LNCAP (cell line): ENCODE data around the gene TRMT112.

Experiments
- TF ChIP-seq, protein P1 (sequence below): fragments of 450-650 bp; IDR thresholded peaks from 2 replicates; pipeline ENCODE4 v1.5.1; 2017; ENCODE audit warnings: mild to moderate bottlenecking

TRMT112 gene

DNA sequence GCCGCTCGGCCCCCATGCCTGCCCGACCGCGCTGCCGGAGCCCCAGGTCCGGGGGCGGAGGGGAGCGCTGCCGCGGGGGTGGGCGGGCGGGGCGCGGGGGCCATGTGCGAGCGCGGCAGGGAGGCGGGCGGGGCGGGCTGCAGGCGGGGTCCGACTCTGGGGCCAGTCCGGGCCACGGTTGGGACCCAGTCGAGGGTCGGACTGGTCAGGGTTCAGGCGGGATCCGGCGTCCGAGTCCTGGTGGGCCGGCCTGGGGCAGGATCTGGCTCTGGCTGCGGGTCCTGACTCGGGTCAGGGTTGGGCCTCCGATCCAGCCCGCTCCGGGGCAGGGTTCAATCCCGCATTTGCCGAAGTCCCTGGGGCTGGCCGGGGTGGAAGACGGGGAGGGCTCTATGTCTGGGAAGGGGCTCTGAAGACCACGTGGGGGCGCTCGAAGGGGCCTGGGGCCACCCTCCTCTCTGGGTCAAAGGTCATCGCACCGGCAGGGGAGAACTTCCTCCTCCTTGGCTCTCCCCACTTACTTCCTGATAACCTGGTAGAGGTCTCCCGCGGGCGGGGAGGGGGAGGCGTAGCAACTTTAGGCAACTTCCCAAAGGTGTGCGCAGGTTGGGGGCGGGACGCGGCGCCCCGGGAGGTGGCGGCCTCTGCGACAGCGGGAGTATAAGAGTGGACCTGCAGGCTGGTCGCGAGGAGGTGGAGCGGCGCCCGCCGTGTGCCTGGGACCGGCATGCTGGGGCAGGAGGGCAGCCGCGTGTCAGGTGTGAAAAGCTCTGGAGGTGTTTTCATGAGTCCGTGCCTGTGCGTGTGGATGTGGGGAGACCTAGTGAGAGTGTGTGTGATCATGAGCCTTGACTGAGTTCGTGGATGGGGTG, 11.4 kb downstream of the TRMT112 start:
- TF ChIP-seq, protein P1, sequence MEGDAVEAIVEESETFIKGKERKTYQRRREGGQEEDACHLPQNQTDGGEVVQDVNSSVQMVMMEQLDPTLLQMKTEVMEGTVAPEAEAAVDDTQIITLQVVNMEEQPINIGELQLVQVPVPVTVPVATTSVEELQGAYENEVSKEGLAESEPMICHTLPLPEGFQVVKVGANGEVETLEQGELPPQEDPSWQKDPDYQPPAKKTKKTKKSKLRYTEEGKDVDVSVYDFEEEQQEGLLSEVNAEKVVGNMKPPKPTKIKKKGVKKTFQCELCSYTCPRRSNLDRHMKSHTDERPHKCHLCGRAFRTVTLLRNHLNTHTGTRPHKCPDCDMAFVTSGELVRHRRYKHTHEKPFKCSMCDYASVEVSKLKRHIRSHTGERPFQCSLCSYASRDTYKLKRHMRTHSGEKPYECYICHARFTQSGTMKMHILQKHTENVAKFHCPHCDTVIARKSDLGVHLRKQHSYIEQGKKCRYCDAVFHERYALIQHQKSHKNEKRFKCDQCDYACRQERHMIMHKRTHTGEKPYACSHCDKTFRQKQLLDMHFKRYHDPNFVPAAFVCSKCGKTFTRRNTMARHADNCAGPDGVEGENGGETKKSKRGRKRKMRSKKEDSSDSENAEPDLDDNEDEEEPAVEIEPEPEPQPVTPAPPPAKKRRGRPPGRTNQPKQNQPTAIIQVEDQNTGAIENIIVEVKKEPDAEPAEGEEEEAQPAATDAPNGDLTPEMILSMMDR, result peak; percentile 48

DNA sequence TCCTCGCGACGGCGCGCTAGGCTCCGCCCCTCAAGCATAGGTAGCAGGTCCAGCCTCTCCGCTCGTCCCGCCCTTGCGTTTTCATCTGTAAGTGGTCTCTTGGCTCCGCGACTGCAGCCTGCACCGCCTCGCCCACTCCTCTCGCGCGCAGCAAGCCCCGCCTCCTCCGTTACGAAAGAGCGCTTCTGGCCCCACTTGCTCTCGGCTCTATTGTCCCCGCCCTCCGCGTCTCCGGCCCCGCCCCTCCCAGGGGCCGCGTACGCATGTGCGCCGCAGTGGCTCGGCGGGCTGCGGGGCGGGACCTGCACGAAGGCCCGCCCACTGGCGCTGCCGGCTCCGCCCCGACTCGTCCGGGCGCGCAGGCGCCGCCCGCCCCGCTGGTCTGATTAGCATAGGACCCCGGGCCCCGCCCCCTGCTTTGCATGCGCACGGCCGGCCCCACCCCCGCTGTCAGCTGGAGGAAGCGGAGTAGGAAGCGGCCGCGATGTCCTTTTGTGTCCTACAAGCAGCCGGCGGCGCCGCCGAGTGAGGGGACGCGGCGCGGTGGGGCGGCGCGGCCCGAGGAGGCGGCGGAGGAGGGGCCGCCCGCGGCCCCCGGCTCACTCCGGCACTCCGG, 12.2 kb downstream of the TRMT112 start, which contains the start of gene ESRRA:
ESRRA (plus strand) TSS at position 450 of the 616 bp plus-strand sequence. CDS start 1,656 bp downstream, outside the sequence.
- TF ChIP-seq, protein P1, result no peak

DNA sequence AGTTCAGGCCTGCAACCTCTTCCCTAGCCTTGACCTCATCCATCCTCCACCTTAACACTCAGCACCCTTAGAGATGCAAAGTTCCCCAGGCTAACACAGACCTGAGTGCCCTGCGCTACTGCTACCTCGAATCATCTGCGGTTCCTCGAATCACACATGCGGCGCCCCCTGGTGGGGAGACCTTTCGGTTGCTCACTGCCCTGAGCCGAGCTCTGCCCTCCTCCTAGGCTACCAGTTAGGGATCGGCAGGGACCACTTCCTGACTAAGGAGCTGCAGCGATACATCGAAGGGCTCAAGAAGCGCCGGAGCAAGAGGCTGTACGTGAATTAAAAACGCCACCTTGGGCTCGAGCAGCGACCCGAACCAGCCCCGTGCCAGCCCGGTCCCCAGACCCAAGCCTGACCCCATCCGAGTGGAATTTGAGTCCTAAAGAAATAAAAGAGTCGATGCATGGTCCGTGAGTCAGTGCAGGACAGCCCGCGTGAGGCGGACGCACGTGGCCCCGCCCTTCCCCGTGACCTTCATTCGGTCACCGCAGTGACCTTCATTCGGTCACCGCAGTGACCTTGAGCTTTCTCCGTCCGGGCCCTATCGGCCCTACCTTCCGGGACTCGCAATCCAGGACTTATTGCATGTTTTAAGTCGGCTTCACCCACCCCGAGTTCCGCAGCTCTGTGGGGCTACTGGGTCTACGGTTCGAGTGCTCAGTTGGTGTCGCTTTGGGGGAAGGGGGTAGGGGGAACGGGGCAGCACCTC, 12.9 kb downstream of the TRMT112 start:
- TF ChIP-seq, protein P1, result peak; percentile 87

- TF ChIP-seq, protein P1, result no peak
These were observed 13.4 kb downstream of the TRMT112 start for GRCh38 chr11:64304032-64304315.

DNA sequence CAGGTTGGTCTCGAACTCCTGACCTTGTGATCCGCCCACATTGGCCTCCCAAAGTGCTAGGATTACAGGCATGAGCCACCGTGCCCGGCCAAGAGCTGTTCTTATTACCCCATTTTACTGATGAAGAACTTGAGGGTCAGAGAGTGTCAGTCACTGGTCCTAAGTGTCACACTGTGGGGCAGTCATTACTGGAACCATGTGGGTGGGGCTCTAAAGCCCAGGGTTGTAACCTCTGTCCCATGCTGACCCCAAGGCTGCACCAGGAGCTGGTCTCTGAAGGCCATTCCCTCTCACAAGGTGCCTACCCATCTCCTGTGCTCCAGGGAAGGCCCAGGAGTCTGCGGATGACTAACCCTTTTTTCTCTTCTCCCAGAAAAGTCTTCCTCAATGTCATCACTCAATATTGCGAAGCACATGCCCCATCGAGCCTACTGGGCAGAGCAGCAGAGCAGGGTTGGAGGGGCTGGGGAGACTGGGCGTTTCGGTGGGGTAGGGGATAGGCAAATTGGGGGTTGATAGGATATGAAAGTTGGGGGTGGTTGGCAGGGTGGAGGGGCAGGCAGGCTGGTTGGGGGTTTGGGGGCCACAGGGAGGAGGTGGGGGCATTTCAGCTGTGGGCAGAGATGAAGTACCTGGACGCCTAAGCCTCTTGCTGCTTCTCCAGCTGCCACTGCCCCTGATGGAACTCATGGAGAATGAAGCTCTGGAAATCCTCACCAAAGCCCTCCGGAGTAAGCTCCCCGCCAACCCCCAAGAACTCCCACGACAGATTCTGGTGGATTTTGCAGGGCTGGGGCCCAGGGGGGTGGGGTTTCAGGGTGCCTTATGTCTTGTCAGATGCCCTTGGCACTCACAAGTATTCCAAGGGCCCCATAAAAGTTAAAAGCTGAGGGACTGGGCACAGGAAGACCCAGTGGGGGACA, 14.0 kb downstream of the TRMT112 start:
- TF ChIP-seq, protein P1, result no peak

- TF ChIP-seq, protein P1, result no peak
These were observed 17.3 kb downstream of the TRMT112 start, which contains the start of gene CATSPERZ for GRCh38 chr11:64299847-64300648. CATSPERZ (plus strand) TSS chr11:64300358; CDS start chr11:64300411, 53 bp downstream.
